ENCODE results near the gene NOL6.

Gene NOL6

GRCh38 chr9:33447799-33448553, 25.7 kb downstream of the NOL6 start:
- no peak for DNase-seq

GRCh38 chr9:33446946-33447798, 26.6 kb downstream of the NOL6 start, which contains the start of gene AQP3:
Gene AQP3, minus strand, starts transcription at chr9:33447593. Its CDS starts 63 bp downstream, at chr9:33447530.
- DNase-seq: no peak

GRCh38 chr9:33446240-33446945, 27.3 kb downstream of the NOL6 start:
- DNase-seq: no peak

- no peak for DNase-seq
Measured at GRCh38 chr9:33445389-33446239, 28.1 kb downstream of the NOL6 start.

GRCh38 chr9:33443464-33444154, 30.1 kb downstream of the NOL6 start:
- DNase-seq: no peak

- DNase-seq: no peak
Measured at GRCh38 chr9:33443047-33443446, 30.7 kb downstream of the NOL6 start.

GRCh38 chr9:33442125-33442524, 31.6 kb downstream of the NOL6 start:
- DNase-seq: no peak

GRCh38 chr9:33440609-33441008, 33.1 kb downstream of the NOL6 start:
- DNase-seq: no peak

- no peak for DNase-seq
Measured at GRCh38 chr9:33440204-33440603, 33.5 kb downstream of the NOL6 start.

GRCh38 chr9:33439731-33440130, 34.0 kb downstream of the NOL6 start:
- DNase-seq: no peak

- DNase-seq: no peak
Measured at GRCh38 chr9:33438926-33439680, 34.6 kb downstream of the NOL6 start.

- no peak for DNase-seq
Measured at GRCh38 chr9:33437898-33438297, 35.8 kb downstream of the NOL6 start.

- no peak for DNase-seq
Measured at GRCh38 chr9:33437205-33437604, 36.5 kb downstream of the NOL6 start.

GRCh38 chr9:33436445-33436844, 37.3 kb downstream of the NOL6 start:
- DNase-seq: no peak

- DNase-seq: no peak
Measured at GRCh38 chr9:33435821-33436277, 37.9 kb downstream of the NOL6 start.

- DNase-seq: no peak
Measured at GRCh38 chr9:33434317-33435105, 39.2 kb downstream of the NOL6 start.

- no peak for DNase-seq
Measured at GRCh38 chr9:33433871-33434270, 39.9 kb downstream of the NOL6 start.

- DNase-seq: no peak
Measured at GRCh38 chr9:33431420-33431819, 42.3 kb downstream of the NOL6 start.

GRCh38 chr9:33430942-33431341, 42.8 kb downstream of the NOL6 start:
- DNase-seq: no peak

All from cerebellar nuclear complex (tissue), 1 donor.